Fibroblast of peridontal ligament (primary cell): Measurements from ENCODE around the gene HDAC10.

Source experiments
- DNase-seq: peaks from one replicate; pipeline ENCODE4 v3.0.0-alpha.2; 2010; ENCODE audit errors: extremely low read depth

The HDAC10 gene

DNA sequence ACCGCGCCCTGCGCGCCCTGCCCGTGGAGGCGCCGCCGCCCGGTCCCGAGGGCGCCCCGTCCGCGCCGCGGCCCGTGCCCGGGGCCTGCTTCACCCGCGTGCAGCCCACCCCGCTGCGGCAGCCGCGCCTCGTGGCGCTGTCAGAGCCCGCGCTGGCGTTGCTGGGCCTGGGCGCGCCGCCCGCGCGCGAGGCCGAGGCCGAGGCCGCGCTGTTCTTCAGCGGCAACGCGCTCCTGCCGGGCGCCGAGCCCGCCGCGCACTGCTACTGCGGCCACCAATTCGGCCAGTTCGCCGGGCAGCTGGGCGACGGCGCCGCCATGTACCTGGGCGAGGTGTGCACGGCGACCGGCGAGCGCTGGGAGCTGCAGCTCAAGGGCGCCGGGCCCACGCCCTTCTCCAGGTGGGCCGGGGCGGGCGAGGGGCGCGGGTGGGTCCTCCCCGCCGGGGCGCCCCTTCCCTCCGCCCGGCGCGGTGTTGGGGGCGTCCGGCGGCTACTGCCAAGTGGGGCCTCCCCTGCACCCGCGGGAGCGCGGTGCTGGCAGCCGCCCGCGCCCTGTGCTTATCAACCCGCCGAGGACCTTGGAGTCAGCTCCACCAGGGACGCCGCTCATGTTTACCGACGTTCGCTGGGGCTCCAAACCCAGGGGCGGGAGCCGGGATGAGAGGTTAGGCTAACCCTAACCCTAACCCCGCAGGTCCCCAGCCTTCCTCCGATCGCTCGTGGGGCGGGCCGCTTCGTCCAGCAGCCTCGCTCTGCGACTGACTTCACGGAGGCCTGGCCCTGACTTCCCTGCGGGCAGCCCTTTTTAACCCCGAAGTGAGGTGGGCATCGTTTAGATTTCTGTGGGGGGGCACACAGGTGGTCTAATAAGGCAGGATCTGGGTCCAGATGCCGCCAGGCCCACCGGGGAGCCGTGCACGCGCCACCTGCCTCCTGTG is 49.6 kb downstream of the HDAC10 start:
- DNase-seq: no peak

DNA sequence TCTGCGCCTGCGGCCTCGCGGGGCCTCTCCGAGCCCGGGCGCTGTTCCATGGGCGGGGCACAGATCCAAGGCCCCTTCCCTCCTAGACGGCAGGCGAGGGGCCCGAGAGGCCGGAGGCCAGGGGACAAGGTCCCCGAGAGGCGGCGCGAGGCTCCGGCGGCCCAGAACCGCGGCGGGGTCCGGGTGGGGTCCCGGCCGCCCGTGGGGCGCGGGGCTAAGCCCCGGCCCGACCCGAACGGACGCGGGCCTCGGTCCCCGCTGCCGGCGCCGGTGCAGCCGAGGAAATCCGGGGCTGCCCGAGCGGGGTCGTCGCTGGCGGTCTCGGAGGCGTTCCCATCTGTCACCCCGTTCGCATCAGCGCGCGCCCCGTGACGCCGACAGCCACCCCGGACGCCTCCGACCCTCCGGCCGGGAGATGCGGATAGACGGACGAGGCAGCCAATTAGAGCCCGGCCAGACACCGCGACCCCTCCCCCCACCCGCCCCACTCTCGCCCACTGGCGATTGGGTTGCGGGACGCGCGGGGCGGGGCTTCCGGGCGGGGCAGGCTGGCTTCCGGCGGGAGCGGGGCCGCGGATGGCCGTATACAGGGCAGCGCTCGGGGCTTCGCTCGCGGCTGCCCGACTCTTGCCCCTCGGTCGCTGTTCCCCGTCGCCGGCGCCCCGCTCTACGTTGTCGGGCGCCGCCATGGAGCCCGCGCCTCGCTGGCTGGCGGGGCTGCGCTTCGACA is 50.4 kb downstream of the HDAC10 start, which contains the start of gene SELENOO:
TSS of gene SELENOO (plus strand) at position 551 of the 730 bp plus-strand sequence. CDS start at position 577, 26 bp downstream.
- peak; percentile 74 for DNase-seq

DNA sequence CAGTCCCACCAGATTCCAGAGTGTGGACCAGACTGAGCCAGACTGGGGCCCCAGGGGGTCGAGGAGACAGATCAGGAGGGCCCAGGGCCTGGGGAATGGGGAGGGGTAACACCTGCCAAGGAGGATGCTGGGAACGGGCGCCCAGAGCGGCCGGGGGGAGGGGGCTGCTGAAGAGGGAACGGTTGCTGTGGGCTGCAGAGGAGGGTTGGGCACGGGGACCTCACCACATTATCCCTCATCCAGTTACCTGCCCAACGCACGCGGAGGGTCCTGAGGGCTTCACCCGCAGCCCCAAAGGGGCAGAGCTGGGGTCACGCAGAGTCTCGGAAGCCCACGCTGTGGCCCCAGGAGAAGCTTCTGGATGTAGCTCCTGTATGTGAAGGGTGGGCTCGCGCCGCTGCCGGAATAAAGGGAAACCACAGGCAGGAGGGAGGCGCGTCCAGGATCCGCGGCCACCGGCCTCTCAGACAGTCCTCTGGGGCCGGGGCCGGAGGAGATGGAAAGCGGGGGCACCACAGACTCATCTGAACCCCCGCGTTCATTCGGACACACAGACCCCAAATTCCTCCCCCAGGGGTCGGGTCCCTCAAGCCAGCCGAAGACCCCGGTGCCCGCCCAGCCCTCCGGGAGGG is 51.1 kb downstream of the HDAC10 start:
- no peak for DNase-seq

DNA sequence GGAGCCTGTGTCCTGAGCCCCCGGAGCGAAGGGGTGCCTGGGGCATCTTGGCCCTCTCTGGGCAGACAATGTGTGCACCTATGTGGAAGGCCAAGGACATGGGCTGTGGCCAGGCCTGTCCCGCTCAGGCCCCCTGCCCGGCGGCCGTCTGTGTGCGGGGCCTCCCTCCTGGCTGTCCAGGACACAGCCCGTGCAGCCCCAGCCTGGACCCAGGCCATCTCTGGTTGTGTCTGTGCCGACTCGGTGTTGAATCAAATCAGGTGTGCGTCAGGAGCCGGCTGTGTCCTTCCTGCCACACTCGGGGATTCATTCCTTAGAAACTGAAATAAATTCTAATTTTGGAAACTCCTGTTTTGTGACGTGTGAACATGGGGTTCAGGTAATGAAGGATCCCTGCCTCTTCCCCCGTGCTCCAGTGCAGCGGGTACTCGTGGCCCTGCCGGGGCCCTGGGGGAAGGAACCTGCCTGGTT is 51.8 kb downstream of the HDAC10 start:
- DNase-seq: no peak

DNA sequence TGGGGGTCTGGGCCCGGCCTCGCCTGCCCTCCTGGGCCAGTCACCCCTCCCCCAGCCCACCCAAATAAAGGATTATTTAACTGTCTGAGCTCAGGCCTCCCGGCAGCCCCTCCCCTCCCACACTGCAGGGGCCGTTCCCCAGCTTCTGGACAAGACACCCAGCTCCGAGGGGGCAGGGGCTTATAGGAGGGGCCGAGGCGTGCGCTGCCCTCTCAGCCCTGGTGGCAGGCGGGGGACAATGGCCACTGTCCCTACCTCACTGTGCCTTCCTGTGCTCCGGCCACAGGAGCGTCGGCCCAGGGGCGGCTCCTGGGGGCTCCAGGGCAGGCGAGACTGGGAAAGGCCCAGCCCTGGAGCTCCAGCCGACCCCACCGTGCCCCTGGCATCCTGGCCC is 52.4 kb downstream of the HDAC10 start:
- no peak for DNase-seq

GRCh38 chr22:50197856-50198623 is 53.0 kb downstream of the HDAC10 start:
- DNase-seq: no peak

DNA sequence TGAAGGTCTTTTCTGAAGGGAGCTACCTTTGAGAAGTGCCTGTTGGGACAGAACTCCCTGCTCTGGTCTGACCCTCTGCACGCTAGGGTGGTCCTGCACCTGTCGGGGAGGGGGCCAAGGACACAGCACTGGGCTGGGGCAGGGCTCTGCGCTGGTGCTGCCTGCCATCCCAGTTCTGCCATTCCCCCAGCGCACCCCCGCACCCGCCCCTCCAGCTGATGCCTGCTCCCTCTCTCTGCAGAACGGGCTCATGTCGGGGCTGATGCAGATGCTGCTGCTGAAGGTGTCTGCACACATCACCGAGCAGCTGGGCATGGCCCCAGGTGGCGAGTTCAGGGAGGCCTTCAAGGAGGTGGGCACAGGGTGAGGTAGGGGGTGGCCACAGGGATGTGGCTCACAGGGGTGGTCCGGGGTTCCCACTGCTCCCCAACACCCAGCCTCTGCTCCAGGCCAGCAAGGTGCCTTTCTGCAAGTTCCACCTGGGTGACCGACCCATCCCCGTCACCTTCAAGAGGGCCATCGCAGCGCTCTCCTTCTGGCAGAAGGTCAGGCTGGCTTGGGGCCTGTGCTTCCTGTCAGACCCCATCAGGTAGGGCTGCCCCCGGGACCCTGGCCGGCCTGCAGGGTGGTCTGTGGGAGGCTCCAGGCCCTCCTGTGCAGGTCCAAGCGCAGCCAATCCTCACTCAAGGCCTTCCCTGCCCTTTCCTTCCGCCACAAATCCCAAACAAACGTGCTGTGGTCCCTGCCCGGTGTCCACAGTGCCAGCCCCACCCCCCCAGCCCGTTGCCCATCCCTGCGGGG is 53.9 kb downstream of the HDAC10 start:
- DNase-seq: no peak

DNA sequence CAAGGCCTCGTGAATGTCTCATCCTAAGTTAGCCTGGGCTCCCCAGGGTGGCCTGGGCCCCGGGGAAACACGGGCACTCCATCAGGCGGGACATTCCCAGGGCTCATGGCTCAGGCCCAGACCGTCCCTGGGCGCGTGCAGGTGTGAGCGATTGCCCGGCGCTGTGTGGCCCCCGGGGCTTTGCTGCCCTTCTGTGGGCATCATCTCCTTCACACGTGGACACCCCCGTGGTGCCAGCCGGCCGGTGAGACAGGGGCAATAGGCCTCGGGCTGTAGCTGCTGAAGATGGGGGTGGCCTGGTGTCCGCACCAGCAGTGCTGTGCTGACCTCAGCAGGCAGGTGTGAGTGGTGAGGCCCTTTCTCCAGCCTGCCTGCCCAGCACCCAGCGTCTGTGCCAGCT is 54.8 kb downstream of the HDAC10 start:
- DNase-seq: no peak
